Measurements from ENCODE around the gene ADAMTS9.

DNA sequence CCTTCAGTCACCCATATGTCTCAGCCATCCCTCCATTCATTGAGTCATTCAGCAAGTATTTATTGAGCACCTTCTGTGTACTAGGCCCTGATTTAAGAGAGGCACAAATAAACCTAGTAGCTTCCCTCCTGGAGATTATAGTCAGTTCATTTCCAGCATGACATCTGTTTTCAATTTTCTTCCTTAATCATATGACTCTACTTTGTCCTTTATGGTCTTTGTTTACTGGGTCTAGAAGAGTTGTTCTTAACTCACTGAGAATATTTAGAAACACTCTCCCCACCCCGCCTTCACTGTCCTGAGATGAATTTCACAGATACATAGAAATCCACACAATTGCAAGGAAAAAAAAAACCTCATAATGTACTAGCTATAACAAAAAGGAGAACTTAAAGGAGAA lies 44.8 kb upstream of the ADAMTS9 start:
- no peak for TF ChIP-seq POLR2A (IDR thresholded peaks at IDR 0.05)
- TF ChIP-seq, protein P1, sequence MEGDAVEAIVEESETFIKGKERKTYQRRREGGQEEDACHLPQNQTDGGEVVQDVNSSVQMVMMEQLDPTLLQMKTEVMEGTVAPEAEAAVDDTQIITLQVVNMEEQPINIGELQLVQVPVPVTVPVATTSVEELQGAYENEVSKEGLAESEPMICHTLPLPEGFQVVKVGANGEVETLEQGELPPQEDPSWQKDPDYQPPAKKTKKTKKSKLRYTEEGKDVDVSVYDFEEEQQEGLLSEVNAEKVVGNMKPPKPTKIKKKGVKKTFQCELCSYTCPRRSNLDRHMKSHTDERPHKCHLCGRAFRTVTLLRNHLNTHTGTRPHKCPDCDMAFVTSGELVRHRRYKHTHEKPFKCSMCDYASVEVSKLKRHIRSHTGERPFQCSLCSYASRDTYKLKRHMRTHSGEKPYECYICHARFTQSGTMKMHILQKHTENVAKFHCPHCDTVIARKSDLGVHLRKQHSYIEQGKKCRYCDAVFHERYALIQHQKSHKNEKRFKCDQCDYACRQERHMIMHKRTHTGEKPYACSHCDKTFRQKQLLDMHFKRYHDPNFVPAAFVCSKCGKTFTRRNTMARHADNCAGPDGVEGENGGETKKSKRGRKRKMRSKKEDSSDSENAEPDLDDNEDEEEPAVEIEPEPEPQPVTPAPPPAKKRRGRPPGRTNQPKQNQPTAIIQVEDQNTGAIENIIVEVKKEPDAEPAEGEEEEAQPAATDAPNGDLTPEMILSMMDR (IDR thresholded peaks at IDR 0.05): no peak

All from sigmoid colon (tissue), 3 donors.